Activated CD4-positive, CD25-positive, alpha-beta regulatory T cell treated with anti-CD3 and anti-CD28 coated beads, Interleukin-2, amount 50 U/mL, for 72 hours (primary cell): ENCODE data around the gene REEP2.

Source experiments
- DNase-seq: peaks from one replicate; pipeline ENCODE4 v3.0.0; 2021

Gene REEP2

DNA sequence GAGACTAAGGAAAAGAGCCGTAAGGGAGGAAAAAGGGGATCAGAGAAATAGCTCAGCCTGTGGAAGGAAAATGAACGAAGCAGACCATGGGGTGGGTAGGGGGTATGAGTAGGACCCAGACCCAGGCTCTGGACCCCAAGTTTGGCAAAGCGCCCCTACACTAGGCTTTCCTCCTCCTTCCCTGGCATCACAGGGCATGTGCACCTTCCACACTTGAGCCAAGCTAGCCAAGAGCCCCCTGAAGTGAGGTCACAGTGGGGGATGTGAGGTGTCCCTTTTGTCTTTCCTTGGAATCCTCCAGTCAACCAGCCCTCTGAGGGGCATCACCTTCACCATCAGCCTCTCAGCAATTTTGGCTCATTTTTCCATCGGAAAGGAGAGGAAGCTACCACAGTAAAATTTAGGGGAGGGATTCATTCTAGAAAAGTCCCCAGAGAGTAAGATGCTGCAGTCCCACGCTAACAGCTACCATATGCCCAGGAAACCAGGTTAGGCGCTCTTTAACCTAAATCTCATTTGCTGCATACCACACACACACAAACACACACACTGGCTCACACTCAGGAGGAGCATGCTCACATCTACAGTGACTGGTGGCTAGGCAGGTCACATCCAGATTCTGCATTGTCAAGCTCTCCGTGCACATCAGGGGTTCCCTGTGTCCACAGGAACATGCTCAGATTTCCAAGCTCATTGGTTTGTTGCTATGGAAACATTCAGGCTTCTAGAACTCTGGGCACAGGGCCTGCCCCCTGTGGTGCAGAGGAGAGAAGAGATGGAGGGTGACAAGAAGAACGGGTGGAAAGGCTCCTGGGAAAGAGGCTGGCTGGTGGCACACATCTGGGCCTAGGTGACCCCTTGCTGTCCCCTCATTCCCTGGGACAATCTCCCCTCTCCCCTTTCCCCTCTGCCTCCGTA is 9.9 kb downstream of the REEP2 start:
- DNase-seq: no peak

DNA sequence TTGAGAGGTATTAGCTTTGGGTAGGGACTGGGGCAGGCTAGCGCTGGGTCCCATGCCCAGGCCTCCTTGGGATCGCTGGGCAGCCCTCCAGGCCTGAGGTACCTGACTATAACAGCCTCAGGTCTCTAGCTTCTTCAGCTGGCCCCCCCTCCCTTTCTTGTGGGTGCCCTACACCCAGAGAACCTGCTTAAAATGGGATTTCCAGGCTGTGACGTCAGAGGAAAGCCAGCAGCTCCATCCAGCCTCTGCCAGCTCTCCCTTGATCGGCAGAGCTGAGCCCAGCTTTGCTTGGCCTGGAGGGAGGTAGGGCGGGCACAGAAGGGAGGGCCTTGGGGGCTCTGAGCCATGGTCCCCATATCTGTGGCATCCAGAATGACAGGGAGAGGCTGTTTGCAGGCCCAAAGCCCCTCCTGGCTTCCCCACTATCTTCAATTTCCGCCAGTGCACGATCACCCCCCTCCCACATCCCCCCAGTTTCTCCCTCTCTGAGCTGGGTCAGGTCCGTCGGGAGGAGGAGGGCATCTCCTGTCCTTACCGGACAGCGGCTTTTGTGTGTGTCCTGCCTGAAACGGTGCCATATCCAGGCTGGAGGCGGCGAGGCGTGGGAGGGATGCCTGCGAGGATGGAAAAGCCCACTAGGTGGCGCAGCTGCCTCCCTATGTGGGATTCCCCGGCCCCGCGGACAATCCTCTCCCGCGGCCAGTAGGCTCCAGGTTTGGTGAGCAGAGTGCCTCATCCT is 10.8 kb downstream of the REEP2 start:
- DNase-seq: peak; percentile 89

DNA sequence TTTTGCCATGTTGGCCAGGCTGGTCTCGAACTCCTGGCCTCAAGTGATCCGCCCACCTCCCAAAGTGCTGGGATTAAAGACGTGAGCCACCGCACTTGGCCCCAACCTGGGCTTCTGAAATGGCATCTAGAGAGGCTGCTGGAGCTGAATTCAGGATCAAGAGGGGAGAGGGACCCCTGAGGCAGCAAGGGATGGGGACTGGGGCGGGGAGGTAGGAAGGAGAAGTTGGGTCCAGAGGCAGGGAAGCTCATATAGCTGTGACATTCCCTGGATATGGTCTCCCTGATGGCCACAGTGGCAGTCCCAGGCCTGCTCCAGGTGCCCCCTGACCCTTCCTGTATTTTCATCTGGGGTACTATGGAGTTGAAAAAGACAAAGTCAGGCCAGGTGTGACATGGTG is 12.1 kb downstream of the REEP2 start:
- no peak for DNase-seq

DNA sequence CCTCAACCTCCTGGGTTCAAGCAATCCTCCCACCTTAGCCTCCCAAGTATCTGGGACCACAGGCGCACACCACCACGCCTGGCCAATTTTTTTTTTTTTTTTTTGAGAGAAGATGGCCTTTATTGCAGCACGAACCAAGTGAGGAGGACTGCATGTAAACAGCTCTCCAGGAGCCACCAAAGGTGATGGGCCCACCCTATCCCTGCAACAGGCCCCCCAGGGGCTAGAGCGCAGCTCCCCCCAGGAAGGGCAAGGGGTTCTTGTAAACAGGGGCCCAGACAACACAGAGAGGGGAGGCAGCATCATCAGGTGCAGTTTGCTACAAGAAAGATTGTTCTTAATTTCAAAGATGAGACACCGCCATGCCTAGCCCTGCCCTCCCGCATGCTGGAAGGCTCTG is 13.9 kb downstream of the REEP2 start:
- DNase-seq: no peak

DNA sequence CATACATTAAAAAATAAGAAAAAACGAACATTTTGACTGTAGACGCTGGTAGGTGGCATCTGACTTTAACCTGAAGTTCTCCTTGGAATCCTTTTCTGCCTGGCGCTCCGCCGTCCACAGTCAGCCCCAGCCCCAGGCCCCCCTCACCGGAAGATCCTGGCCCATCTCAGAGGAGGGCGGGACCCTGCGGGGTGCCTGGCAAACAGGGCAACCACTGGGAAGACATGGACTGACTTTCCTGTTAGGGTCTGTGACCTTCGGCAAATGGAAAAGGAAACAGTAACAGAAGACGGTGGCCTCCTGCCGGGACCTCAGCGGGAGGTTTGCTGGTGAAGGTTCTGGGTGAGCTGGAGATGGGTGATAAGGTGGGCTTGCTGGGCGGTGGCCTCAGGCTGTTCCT is 14.7 kb downstream of the REEP2 start:
- no peak for DNase-seq

DNA sequence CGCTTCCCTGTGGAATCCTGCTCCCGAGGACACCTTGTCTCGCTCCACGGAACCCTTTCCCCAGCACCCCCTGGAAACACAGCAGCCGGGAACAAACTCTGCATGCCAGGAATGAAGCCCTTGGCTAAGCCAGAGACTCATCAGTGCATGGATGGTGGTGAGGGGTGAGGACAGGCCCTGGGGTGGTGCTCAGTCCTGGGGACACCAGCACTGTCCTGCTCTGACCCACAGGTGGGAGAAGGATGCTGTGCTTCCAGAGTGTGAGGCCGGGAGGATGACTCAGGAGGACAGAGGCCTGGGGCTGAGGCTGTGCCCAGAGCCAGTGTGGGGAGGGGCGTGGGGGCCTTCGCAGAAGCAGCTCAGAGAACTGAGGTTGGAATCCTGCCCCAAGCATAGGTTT is 15.3 kb downstream of the REEP2 start:
- no peak for DNase-seq

DNA sequence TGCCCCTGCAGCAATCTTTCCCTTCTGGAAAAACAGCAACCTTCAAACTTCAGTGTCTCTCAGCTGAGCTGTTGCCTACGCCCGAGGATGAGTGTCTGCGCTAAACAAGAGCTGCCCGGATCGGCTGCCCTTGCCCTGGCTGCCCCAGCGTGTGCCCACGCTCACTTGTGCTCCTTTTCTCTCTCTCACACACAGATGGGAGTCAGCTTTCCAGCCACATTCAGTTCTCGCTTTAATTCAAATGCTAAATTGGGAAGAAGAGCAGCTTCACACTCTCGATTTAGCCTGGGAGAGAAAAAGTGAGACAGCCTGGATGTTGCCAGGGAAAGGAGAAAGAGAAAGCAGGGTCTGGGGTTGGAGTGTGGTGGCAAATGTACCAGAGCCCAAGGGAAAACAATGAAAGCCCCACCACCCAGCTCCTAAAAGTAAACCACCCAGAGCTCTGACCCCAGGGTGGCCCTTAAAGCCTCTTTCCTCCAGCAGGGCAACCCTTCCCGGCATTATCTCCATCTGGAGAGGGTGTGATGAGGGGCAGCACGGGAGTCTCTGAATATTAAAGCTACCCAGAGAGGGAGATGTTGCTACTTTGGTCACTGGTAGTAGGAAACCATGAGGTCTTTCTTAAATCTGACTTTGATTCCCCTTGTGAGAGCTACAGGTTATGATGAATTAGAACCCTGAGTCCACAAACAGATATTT is 16.5 kb downstream of the REEP2 start:
- DNase-seq: no peak

DNA sequence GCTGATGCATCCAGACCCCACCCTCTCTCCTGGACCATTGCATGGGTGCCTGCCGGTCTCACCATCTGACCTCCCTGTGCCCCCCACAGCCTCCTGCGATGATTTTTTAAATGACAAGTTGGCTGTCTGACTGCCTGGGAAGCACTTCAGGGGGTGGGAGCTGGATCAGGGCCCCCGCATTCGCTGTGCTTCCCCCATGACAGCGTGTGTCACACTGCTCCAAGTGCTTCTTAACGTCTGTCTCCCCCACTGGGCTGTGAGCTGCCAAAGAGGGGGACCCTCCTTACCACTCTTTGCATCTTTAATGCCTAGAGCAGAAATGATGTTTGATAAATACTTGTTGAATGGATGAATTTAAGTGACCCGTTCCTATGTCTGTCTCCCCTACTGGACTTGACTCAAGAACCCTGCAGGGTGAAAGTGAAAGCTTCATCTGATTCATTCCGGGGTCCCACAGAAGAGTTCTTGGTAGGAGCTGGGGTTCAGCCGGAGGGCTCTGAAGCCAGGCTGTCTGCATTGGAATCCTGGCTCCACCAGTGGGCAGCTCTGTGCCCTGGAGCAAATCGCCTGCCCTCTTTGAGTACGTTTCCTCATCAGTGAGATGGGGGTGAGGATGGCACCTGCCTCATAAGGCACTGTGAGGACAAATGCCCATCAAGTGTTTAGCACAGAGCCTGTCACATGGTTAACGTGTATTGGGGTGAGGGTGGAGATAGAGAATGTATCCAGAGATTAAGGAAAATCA is 18.8 kb downstream of the REEP2 start:
- DNase-seq: no peak

DNA sequence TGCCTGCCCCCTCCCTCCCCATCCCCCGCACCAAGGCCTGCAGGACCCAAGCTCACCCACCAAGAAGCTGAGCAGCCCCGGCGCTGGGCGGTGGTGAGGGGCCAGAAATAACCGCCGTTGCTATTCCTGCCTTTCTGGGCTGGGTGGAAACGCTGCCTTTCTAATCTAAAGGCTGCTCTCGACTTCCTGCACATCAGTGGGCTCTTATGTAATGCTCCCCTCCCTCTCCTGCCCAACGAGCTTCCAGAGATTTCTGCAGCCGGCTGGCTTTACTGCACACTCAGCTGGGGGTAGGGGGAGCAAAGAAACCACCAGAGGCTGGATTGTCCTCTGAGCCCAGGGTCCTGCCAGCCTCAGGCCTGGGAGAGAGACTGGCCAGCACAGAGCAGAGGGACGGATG is 19.5 kb downstream of the REEP2 start:
- DNase-seq: no peak

DNA sequence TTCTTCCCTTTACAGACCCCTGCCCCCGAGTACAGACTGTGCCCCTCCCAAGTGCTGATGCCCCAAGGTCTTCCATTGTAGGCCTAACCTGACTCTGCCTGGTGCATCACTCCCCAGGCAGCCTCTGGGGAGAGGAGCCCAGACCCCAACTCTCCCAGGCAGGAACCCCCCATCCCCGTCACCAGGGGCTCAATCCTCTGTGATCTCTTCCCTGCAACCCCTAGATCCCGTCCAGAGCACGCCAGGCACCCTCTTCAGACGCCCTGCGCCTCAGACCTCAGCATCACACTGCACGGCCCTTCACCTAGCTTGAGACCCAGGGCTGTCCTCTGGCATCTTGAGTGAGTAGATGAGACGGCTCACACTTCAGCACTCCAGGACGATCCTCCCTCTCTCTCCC is 20.0 kb downstream of the REEP2 start:
- DNase-seq: no peak

DNA sequence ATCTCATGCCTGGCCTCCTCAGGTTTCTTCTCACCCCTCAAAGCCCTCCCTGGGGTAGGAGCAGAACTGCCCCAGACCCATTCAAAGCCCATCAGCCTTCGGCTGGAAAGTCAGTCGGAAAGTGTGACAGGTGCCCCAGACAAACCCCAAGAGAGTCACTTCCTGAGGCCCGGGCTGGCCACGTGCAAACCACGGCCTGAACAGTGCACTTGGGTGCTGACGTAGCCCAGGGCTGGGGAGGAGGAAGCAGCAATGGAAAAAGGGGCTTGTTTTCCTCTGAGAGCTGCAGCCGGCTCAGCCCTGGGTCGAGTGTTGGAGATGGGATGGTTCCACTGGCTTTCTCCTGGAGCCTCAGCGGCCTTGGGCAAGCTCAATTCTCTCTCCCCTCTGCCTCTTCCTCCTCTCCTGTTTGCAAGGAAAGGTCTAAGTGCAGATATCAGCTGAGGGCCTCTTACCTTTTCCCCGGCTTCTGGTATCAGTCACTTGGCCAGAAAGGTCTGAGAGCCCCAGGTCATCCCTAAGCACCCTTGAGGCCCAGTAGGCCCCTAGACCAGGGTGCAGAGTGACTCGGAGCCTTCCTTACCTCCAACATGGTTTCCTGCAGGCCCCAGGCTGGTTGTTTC is 20.6 kb downstream of the REEP2 start:
- peak; percentile 77 for DNase-seq

DNA sequence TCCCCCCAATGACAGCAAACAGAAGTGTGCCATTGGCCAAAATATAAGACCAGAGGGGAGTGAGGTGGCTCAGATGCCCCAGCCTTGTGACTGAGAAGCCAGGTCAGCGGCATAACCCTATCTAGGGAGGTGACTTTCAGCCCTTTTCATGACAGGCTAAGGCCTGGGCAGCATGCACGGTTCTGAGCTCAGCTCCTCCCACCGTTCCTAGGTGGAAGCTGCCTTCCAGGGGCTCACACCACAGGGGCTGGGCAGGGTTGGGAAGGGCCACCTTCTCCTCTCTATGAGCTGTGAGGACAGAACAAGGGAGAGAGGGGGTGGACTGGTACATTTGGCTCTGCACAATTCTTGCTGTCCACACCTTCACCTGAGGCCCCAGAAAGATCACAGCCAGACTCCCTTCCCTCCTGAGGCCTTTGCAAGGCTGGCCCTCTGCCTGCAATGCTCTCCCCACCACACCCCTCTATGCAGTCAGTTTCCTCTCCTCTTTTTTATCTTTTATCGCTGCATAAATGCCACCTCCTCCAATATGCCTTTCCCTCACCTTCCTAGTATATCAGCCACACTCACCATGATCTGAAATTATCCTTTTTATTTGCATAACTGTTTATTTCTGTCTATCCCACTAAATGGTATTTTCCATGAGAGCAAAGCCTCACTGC is 21.3 kb downstream of the REEP2 start:
- no peak for DNase-seq

DNA sequence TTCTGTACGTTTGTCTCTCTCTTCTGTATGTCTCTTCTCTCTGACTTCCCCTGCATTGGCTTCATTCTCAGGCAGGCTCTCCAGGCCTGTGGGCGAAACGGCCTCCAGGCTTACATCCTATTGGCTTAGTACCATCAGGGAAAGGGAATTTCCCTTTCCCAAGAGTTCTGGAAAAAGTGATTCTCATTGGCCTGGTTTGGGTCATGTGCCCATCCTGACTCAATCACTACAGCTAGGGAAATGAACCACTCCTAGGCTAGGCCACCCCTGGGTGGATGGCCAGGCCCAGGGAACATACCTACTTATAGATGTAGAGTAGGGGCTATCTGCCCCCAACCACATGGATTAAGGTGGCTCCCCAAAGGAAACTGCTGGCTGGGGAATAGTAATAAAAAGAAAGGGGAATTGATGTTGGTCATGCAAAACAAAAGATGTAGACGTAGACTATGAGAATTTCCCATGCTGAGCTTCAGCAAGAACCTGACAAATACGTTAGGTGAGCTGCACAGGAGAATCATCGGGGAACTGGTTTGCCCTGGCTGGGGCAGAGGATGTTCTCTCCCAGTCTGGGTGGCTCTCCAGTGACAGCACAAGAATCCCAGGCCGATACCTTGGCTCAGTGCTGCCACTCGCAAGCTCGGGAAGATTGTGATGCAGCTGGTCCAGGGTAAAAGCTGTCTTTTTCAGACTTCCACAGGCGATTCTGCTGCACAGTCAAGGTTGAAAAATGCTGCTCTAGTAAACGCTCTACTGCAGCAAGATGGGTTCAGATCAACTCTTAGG is 22.7 kb downstream of the REEP2 start:
- DNase-seq: no peak

DNA sequence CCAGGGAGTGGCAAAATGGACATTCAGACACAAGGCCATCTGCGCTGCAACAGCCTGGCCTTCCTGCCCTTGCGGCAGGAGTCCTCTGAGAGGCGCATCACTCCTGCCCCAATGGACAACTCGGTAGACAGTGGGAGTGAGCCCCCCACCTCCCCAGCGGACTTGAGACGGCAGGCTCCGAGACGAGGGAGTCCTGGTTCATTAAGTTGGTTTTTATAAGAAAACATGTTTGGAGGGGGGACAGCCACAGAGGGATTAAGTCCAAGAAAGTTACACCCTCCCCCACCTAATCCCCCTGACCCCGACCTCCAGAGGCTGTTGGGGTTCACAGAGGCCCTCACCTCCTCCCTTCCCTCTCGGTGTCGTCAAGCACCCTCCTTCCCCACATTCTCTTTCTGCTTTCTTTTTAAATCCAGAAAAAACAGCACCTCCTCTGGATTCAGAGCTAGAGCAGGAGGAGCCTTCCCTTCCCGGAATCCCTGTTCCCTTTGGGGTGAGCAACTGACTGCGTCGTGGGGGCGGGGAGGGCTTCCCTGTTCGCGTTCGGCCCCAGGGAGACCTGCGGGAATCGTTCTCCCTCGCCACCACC is 24.7 kb downstream of the REEP2 start:
- no peak for DNase-seq

DNA sequence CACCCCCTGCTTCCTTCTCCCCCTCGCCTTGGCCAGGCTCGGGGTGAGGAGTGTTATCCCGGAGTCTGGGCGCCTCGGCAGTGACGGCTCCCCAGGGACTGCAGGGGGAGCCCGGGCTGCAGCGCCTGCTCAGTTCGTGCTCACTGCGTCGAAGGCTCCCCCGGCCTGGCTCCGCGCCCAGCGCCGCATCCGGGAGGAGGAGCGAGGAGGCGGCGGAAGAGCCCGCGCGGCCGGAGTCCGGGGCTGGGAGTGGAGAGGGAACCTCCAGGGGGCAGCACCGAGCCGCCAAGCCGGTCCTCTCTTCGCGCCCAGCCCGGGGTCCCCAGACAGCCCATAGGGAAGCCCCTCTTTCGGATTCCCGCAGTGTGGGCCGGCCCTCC is 25.1 kb downstream of the REEP2 start:
- peak; percentile 95 for DNase-seq

DNA sequence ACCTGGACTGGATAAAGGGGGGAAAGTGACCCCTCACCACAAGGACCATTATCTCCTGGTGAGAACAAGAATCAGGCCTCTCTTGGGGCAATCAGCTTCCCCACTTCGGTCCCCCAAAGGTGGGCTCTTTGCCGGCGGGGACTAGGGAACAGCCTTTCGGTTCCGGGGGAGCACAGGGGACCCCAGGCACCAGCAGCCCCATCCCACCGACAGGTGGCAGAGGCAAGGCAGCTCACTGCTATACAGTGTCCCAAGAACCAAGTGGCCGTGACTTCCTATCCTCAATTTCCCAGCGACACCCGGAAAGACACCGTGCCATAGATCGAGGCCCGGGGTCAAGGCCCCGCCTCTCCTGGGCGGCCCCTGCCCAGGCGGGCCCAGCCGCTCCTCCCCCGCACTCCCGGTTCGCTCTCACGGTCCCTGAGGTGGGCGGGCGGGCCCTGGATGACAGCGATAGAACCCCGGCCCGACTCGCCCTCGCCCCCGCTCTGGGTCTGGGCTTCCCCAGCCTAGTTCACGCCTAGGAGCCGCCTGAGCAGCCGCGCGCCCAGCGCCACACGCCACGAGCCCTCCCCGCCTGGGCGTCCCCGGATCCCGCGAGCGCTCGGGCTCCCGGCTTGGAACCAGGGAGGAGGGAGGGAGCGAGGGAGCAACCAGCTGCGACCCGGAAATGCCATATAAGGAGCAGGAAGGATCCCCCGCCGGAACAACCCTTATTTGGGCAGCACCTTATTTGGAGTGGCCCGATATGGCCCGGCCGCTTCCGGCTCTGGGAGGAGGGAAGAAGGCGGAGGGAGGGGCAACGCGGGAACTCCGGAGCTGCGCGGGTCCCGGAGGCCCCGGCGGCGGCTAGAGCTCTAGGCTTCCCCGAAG is 25.8 kb downstream of the REEP2 start:
- peak; percentile 95 for DNase-seq

DNA sequence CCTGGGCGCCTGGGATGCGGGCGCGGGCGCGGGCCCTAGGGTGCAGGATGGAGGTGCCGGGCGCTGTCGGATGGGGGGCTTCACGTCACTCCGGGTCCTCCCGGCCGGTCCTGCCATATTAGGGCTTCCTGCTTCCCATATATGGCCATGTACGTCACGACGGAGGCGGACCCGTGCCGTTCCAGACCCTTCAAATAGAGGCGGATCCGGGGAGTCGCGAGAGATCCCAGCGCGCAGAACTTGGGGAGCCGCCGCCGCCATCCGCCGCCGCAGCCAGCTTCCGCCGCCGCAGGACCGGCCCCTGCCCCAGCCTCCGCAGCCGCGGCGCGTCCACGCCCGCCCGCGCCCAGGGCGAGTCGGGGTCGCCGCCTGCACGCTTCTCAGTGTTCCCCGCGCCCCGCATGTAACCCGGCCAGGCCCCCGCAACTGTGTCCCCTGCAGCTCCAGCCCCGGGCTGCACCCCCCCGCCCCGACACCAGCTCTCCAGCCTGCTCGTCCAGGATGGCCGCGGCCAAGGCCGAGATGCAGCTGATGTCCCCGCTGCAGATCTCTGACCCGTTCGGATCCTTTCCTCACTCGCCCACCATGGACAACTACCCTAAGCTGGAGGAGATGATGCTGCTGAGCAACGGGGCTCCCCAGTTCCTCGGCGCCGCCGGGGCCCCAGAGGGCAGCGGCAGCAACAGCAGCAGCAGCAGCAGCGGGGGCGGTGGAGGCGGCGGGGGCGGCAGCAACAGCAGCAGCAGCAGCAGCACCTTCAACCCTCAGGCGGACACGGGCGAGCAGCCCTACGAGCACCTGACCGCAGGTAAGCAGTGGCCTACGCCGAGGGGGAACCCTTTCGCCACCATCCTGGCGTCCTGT is 26.6 kb downstream of the REEP2 start, which contains the start of gene EGR1:
EGR1 (plus strand) TSS at position 219 of the 864 bp plus-strand sequence; CDS start at position 502, 283 bp downstream.
- DNase-seq: peak; percentile 93

DNA sequence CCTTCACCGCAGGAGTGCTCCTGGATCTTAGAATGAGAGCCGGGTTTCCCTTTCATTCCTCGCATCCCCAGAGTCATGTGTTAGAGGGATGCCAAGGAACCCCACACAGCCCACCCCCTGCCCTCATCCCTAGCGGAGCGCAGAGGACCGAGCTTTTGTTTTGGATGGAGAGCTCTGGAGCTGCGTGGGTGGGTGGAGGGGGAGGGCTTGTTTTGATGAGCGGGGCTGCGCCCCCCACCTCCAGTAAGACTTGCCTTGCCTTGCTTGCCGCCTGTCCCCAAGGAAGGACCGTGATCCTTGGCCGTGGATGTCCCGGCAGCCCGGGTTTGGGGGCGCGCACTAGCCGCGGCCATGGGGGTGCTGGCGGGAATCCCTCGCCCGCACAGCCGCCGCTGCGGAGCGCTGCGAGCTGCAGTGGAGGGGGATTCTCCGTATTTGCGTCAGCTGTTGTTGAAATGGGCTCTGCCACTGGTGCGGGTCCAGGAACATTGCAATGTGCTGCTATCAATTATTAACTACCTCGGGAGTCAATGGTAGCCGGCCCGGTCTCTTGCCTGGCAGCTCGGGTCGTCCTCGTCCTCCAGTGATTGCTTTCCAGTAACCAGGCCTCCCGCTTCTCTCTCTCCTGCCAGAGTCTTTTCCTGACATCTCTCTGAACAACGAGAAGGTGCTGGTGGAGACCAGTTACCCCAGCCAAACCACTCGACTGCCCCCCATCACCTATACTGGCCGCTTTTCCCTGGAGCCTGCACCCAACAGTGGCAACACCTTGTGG is 27.5 kb downstream of the REEP2 start:
- DNase-seq: no peak
